GM18873 (cell line): ENCODE measurements around the gene ENOX2.

ENCODE experiments used
- ATAC-seq: cut with Tn5 transposase; IDR thresholded peaks from one replicate; pipeline ENCODE4 v1.9.1; 2021; ENCODE audit warnings: mild to moderate bottlenecking, moderate library complexity, moderate number of reproducible peaks; ENCODE audit not compliant: unreplicated experiment, low FRiP score

The ENOX2 gene

DNA sequence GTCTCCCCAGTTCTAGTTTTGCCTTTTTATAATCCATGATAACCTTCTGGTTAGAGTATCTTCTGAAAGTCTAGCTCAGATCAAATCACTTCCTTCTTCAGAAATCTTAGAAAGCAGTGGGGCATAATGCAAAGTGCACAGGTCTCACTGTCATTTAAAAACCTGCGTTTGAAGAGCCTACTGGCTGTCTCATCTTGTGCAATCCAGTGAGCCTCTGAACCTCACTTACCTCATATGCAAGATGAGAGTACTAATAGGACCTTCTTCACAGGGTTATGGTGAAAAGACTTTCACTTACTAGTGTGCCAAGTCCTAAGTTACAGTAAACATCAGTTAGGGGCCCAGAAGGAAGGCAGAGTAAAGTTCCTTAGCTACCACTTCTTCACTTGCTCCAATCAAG is 131.4 kb downstream of the ENOX2 start:
- no peak for ATAC-seq

DNA sequence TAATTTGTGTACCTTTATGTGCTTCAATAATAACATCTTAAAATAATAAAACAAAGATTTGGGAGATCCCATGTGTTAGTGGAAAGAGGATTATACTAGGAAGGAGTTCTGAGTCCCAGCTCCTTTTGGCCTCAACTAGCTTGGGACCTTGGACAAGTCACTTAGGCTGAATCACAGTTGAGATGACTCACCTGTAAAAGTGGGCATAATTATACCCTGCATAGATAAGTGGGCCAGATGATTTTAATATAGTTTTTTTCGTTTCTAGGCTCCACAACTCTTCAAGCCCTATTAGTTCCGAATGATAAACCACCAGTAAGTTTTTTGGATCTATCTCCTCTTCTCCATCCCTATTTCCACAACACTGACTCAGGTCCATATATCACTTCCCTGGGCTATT is 131.8 kb downstream of the ENOX2 start:
- no peak for ATAC-seq

DNA sequence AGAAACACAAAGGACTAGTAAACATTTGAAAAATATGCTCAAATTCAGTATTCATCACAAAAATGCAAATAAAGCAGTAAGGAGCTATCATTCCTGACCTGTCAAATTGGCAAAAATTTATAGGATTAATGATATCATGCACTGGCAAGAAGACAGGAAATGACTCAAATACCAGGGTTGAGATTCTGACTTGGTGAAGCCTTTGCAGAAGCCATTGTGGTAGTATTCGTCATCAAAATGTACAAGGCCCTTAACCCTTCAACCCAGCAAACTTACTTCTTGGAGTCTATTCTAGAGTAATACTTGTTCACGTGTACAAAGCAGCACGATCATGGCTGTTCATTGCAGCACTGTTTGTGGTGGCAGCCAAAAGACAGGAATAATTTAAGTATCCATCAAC is 132.4 kb downstream of the ENOX2 start:
- no peak for ATAC-seq

DNA sequence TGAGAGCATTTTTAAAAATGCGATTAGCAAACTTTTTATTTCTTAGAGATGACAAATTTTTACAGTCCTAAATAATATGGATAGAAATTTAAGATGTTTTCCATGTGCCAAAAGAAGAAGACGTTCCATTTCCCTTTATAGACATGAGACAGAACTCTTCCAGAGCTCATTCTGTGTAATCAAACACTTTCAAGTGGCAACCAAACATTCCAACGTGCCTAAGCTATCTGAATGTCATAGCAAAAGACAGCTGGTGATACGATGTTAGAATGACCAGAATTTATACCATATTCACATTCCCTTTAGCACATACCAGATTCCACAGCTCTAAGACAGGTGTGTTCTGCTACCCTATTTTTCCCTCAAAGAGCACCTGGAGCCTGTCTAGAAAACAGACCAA is 133.2 kb downstream of the ENOX2 start:
- no peak for ATAC-seq

DNA sequence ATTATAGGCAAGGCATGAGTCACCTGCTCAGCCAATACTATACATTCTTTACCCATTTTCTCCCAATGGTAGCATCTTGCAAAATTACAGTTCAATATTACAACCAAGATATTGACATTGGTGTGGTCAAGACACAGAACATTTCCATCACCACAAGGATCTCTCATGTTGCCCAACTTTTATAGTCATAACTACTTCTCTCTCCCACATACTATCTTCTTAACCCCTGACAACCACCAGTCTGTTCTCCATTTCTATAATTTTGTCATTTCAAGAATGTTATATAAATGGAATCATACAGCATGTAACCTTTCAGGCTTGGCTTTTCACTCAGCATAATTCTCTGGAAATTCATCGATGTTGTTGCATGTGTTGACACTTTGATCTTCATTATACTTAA is 144.9 kb downstream of the ENOX2 start:
- ATAC-seq = no peak

DNA sequence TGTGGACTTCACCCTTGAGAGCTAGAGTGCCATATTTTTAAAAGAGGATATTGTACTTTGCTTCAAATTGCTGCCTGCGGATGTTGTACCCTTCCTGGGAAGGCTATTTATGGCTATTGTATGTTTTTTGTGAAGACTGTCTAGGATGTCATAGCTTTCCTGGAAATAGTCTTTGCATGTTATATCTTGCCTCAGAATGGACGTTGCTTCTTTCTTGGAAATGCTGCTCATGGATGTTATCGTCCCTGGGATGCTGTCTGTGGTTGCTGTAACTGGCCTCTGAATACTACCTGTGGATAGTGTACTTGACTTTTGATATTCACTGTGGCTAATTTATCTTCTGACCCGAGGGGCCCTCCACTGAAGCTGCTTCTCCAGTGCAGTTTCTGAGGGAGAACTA is 146.8 kb downstream of the ENOX2 start:
- no peak for ATAC-seq

DNA sequence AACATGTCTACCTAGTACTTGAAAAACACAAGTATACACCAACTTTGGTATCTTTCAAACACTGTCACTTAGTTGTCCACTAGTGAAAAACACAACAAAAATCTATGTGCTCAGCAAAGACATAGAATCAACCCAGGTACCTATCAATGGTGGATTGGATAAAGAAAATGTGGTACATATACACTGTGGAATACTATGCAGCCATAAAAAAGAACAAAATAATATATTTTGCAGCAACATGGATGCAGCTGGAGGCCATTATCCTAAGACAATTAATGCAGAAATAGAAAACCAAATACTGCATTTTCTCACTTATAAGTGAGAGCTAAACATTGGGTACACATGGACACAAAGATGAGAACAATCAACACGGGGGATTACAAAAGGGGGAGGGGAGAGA is 148.7 kb downstream of the ENOX2 start:
- ATAC-seq = no peak

DNA sequence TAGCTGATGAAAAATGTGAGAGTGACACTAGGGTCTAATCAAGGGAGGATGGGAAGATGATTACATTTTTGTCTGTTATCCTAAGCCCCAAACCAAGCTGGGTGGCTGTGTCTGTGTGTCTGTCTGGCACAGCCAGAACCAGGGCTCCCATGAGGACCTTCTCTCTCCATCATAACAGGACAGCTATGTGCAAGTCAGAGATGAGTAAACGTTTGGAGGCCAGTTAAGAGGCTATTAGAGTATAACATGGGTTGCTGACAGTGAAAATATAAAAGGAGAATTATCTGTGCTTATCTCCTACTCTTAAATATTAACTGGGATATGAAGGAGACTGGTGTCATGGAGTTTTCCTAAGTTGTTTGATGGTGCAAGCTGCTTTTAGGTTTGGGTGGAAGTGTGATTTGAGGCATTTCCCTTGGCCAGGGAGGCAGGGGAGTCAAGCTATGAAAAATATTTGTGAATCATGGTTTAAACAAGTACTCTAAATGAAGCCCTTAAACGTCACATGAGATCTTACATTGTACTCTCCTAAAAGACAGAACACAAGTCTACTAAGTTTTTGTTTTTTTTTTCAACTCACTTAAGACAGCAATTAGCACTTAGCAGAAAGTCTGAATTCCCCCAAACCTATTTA is 156.2 kb downstream of the ENOX2 start:
- no peak for ATAC-seq

DNA sequence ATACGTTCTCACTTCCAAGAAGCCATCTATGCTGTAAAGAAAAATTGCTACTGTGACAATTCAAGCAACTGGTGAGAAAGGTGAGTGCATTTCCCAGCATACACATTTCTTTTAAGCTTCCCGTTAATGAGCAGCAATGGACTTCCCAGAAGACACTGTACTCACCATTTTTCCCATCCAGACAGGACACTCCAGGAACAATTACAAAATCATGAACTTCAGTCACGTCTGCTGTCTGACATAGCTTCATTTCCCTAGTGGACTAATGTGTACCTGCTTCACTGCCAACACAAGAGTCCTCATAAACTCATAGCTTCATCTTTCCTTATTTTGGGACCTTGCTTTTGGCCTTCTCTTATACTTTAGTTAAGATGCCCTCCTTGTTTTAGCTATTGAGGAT is 156.9 kb downstream of the ENOX2 start:
- ATAC-seq = no peak

DNA sequence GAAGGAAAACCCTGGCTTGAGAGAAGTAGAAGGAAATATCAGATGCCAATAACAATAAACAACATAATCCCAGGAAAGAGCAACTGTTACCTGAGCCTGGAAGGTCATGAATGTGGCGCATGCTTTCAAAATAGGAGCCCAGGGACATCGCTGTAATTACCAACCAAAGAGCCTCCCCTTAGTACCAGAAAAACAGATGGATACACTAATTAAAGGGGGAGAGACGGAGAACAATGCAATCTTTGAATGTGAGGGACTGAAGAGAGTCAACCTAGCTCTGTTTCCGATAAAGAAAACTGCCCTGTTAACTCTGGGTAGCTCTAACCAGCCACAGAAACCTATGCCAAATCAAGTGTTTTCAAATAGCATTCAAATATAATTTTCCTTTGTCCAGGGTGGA is 161.4 kb downstream of the ENOX2 start:
- ATAC-seq = no peak

DNA sequence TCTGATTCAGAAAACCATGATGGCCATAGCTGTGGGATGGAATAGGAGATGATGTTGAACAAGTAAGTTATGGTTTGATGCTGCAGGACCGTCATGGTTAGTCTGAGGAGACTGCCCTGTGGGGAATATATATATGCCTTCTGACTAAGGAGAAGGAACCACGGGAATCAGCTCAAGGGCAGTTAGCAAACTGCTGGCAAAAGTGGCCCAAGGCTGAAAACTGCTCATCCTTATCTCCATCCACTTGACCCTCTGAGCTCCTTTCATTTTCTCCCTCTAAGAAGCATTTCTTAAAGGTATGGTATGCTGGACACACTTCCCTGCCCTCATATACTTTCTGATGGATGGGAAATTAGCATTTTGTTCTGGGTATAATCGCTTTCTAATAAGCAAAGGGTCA is 161.9 kb downstream of the ENOX2 start:
- no peak for ATAC-seq

DNA sequence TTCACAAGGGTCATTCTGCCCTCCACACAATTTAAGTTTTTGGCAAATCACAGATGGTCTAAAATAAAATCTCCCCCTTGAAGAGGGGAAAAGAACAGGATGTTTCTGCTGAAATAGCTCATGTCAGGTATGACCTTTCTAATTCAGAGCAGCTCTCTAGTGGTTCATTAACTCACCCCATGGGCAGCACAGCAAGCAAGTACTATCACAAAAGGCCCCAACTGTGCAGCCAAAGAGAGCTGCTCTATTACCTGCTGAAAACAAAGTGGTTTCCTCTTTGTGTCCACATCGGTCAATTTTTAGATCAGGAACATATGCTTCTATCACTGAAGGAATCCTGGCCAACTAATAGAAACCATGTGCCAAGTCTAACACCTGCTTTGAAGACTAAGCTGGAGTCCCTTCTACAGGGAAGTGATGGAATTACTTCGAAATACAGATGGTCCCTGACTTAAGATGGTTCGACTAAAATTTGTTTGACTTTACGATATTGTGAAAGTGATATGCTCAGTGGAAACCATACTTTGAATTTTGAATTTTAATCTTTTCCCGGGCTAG is 164.3 kb downstream of the ENOX2 start:
- ATAC-seq = no peak

DNA sequence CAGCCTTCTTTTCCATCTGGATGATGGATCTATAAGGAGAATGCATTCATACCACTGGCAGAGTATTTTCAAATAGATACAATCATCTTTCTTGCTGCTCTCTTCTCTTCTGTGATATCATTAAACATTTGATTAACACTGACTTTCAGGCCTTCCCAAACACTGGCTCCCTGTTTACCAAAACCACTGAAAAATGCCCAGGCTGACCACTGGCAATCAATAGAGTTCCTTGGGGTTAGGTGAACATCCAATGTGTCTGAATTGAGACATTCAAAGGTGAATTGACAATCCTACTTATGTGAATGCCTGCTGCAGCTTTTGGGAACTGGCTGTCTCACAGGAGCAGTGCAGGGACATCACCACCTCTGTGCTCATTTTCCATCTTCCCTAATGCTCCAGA is 168.3 kb downstream of the ENOX2 start:
- ATAC-seq = no peak

DNA sequence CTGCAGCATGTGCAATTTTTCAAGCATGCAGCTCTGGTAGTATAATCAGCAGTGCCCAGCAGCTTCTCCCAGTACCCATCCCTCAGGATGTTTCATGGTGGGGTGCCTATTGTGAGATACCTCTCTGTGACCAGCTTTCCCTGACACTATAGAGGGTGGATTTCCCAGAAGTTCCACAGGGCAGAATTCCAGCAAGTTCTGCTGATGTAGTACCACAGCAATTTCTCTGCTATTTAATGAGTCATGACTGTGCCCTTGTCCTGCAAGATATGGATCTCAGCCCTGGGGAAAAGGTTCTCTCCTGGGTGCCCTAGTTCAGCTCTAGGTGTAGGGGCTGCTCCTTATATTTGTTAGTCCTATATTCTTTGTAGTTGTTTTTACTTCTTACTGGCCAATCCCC is 174.8 kb downstream of the ENOX2 start:
- ATAC-seq = no peak

DNA sequence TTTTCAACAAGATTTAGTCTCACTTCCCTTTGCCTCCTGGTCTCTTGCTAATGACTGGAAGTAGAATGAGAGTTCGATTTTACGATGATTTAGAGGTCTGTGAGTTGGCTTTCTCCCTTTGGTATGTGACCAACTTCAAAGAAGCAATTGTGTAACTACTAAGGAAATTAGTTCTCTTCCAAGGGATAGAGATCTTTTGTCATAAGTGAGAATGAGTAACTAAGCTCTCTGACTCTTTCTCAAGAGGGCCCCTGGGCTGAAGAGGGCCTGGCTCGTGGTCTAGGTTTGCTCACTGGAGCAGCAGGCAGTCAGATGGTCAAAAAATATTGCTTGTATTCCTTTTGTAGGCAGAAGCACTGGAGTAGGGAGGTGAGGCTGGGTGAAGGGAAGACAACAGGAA is 176.3 kb downstream of the ENOX2 start:
- ATAC-seq = no peak

DNA sequence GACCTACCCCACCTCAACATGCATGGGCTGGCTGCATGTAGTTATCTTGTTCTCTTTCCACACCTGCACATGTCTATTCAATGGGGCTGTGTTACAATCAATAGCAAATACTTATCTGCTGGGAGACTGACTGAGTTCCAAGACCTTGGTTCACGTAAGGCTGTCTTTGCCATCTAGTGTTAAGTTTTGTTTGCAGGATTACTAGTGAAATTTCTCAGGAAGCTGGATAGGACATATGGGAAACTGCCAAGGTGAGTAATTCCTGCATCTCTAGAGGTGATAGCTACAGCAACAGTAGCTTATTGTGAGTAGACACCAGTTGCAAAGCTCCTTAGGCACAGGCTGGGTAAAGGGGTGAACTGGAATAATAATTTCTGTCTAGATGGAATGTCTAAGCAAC is 177.5 kb downstream of the ENOX2 start:
- ATAC-seq = no peak

DNA sequence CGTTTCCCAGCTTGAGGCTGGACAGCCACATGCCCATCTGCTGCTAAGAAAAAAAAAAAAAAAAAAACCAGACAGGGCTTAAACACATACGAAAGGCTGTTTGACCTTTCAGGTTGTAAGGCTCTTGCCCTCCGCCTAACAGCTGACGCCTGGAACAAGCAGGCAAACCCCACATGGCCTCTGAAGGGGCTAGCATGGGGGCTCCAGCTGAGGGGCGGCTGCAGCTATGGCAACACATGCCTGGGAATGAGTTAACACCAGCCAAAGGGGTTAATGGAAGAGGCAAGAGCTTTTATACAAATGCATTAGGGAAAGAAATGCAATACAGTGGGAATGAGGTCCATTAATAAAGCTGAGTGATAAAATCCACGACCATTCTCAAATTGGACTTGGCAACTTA is 183.6 kb downstream of the ENOX2 start:
- ATAC-seq = no peak

DNA sequence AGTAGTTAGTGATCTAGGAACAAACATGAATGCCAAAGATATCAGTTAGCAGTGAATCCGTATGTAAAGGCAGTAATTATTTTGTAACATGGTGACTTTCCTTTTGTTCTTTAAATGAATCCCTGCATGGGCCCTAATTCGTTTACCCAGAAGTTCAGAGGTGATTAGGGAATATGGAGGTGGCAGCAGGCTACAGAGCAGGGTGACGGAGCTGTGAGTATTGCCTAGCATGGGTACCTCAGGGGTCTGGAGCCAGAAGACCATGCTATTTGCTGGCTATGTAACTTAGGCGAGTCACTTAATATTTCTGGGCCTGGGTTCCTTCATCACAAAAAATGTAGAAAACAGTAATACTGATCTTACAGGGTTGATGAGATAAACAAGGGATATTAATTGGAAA is 184.9 kb downstream of the ENOX2 start:
- no peak for ATAC-seq

DNA sequence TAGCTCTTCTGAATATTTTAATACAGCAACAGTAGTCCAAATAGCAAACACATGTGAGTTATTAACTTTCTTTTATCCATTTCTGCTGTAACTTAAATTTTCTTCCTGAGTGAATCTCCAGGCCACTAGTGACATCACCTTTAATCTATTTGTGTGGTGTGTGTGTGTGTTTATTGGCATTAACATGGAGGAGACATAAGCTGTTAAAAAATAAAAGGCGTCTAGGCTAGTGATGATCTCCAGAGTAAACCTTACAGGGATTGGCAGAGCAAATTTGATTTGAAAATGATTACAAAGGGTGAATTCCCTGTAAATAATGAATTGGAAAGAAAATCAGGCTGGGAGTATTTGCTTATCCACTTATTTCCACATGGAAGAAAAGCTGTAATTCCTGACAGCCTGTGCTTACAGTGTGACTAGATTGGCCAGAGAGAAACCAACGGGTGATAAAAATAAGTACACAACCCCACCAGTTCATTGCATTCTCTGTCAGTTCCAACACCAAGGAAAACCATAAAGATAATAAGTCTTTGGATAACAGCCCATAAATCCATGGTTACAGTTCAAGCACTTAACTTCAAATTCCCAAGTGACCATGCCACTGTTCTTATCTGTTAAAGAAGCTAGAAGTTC is 186.1 kb downstream of the ENOX2 start:
- ATAC-seq = no peak

DNA sequence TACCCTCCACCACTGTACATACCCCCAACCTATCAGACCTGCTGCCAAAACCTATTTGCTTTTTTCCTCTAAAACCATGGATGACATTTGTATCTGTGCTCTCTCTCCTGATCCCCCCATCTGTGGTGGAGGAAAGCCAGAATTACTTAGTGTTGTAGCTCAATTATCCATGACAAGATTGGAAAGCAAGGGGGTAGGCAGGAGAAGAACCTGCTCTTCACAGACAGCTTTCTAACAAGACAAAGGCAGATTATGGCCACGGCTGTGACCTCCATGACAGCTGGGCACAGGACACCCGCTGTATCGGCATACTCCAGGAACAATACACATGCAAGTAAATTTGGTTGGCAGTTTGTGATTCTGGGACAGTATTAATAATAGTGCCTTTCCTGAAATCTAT is 186.7 kb downstream of the ENOX2 start:
- ATAC-seq = no peak

DNA sequence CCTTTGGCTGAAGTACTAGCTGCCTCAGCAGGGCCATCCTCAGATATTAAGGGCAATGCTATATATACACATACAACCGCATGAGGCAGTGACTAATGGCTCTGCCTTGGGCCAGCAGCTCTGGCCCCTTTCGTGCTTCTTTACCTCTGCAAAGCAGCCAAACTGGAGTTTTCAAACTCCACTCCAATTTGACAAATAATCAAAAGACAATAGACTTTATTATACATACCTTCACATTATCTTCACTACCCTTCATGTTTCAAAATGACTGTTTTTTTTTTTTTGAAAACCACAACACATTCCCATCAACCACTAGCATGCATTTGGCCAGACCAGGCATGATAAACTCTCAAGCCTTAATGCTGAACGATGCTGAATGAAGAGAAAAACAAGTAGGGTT is 187.7 kb downstream of the ENOX2 start:
- no peak for ATAC-seq

DNA sequence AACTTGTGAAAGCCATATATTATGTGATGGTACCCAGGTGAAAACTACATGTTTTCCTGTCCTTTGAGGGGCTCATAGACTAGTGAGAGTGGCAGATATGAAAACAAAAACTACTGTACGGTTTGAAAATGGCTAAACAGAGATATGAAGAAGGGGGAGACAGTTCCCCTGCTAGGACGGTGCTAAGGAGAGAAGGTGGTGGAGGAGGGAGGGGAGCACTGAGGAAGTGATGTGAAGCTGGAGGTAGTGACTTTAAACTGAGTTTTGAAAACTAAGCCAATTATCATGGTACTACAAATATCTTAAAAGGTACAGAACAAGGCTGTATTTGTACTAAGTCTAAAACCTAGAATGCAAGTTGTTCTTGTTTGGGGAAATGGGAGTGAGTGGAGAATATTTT is 188.3 kb downstream of the ENOX2 start:
- ATAC-seq = no peak
